IMR-90 (cell line): Measurements from ENCODE around the gene ALDH1B1. TPM values are rescaled to one million over a fixed set of nuclear protein-coding genes. Genes with fewer than 3 reads are reported as not detected.
A peak's percentile ranks its signal among the peaks of the same experiment; 100 is the strongest.

ENCODE experiments used
- ATAC-seq: fragments of 200-7000 bp; cut with Tn5 transposase; 2 replicates; pipeline ENCODE4 v1.9.1; 2020; ENCODE audit warnings: low read depth, mild to moderate bottlenecking, moderate library complexity
- BruUV-seq: library from RNA; stranded (reverse); fragments of 400-500 nt; replicated peaks from 2 replicates; lab custom pipeline; 2021; lab: Mats Ljungman, UMichigan
- CTCF ChIA-PET: fragments of 300-600 bp; formaldehyde crosslinking; extraction: SDS; loops from one replicate; lab custom pipeline; 2021; ENCODE audit warnings: antibody characterized with exemption; lab: Yijun Ruan, JAX
- POLR2A ChIA-PET: fragments of 300-600 bp; sonication (Branson Sonifier 250); formaldehyde crosslinking; loops from one replicate; lab custom pipeline; 2022; ENCODE audit warnings: antibody characterized with exemption; ENCODE audit not compliant: unreplicated experiment; lab: Charles Lee
- DNase-seq: peaks from one replicate; pipeline ENCODE4 v3.0.0; 2013
- H2AFZ ChIP-seq: replicated peaks from 2 replicates; pipeline ENCODE3; 2013; ENCODE audit warnings: low read length, mild to moderate bottlenecking; ENCODE audit not compliant: poor library complexity
- H2AK5ac ChIP-seq: 2 replicates; pipeline ENCODE4 v1.6.1; 2013; ENCODE audit warnings: low read depth, low read length, inconsistent platforms
- H2AK9ac ChIP-seq: replicated peaks from 2 replicates; pipeline ENCODE3; 2013; ENCODE audit warnings: mild to moderate bottlenecking, low read depth, low read length, moderate library complexity; ENCODE audit not compliant: poor library complexity
- H2BK120ac ChIP-seq: 2 replicates; pipeline ENCODE4 v1.6.1; 2013; ENCODE audit warnings: low read depth, low read length, inconsistent platforms
- H2BK15ac ChIP-seq: 3 replicates; pipeline ENCODE4 v1.6.1; 2013; ENCODE audit warnings: low read depth, low read length, inconsistent platforms
- H2BK20ac ChIP-seq: 2 replicates; pipeline ENCODE4 v1.6.1; 2013; ENCODE audit warnings: low read depth, mild to moderate bottlenecking, inconsistent platforms, low read length, moderate library complexity
- H2BK5ac ChIP-seq: 2 replicates; pipeline ENCODE4 v1.6.1; 2013; ENCODE audit warnings: mild to moderate bottlenecking, low read depth, low read length, inconsistent platforms; ENCODE audit not compliant: poor library complexity, severe bottlenecking
- H3K14ac ChIP-seq: replicated peaks from 2 replicates; pipeline ENCODE4 v1.6.1; 2013; ENCODE audit warnings: low read depth, low read length, inconsistent platforms
- H3K18ac ChIP-seq: 2 replicates; pipeline ENCODE4 v1.6.1; 2013; ENCODE audit warnings: low read depth, low read length, control low read depth
- H3K23ac ChIP-seq: 2 replicates; pipeline ENCODE4 v1.6.1; 2013; ENCODE audit warnings: low read depth, low read length, inconsistent platforms
- H3K27ac ChIP-seq: 2 replicates; pipeline ENCODE4 v1.5.1; 2013; ENCODE audit warnings: mild to moderate bottlenecking, control low read depth, low read length; ENCODE audit not compliant: insufficient read depth
- H3K27me3 ChIP-seq: 2 replicates; pipeline ENCODE4 v1.6.1; 2013; ENCODE audit warnings: low read length; ENCODE audit not compliant: control insufficient read depth, insufficient read depth
- H3K36me3 ChIP-seq: 2 replicates; pipeline ENCODE4 v1.6.1; 2013; ENCODE audit warnings: low read length, mixed read lengths; ENCODE audit not compliant: control insufficient read depth, insufficient read depth
- H3K4ac ChIP-seq: 2 replicates; pipeline ENCODE4 v1.6.1; 2013; ENCODE audit warnings: low read depth, low read length, inconsistent platforms
- H3K4me1 ChIP-seq: 2 replicates; pipeline ENCODE4 v1.6.1; 2013; ENCODE audit warnings: low read length, mixed read lengths; ENCODE audit not compliant: control insufficient read depth, insufficient read depth
- H3K4me2 ChIP-seq: 2 replicates; pipeline ENCODE4 v1.6.1; 2013; ENCODE audit warnings: low read depth, mild to moderate bottlenecking, control low read depth, low read length, moderate library complexity
- H3K4me3 ChIP-seq: 2 replicates; pipeline ENCODE4 v1.5.1; 2013; ENCODE audit warnings: low read depth, mild to moderate bottlenecking, control low read depth, low read length, moderate library complexity; ENCODE audit not compliant: insufficient read depth
- H3K56ac ChIP-seq: 2 replicates; pipeline ENCODE4 v1.6.1; 2013; ENCODE audit warnings: low read length, inconsistent platforms; ENCODE audit not compliant: insufficient read depth; ENCODE audit errors: extremely low read depth
- H3K79me1 ChIP-seq, 2 experiments: 2 replicates each; pipeline ENCODE4 v1.6.1; 2013; ENCODE audit warnings: low read length in 2 of 2, inconsistent platforms in 1 of 2, low read depth in 1 of 2
- H3K9ac ChIP-seq: 2 replicates; pipeline ENCODE4 v1.6.1; 2013; ENCODE audit warnings: low read depth, low read length, control low read depth
- H3K9me1 ChIP-seq: 2 replicates; pipeline ENCODE4 v1.6.1; 2013; ENCODE audit warnings: low read length, inconsistent platforms; ENCODE audit not compliant: insufficient read depth
- H3K9me3 ChIP-seq: 2 replicates; pipeline ENCODE4 v1.6.1; 2013; ENCODE audit warnings: low read length; ENCODE audit not compliant: control insufficient read depth, insufficient read depth
- H4K20me1 ChIP-seq: 2 replicates; pipeline ENCODE4 v1.6.1; 2013; ENCODE audit warnings: low read length, inconsistent platforms; ENCODE audit not compliant: insufficient read depth
- H4K5ac ChIP-seq: 2 replicates; pipeline ENCODE4 v1.6.1; 2013; ENCODE audit warnings: mild to moderate bottlenecking, low read depth, low read length, control low read depth
- H4K8ac ChIP-seq, 2 experiments: 2 replicates each; pipeline ENCODE4 v1.6.1; 2013; ENCODE audit warnings: low read depth in 2 of 2, low read length in 2 of 2, control low read depth in 1 of 2, inconsistent platforms in 1 of 2
- H4K91ac ChIP-seq: 2 replicates; pipeline ENCODE4 v1.6.1; 2013; ENCODE audit warnings: low read depth, low read length, inconsistent platforms; ENCODE audit not compliant: insufficient read depth
- BHLHE40 ChIP-seq: fragments of 150-350 bp; IDR thresholded peaks from 2 replicates; pipeline ENCODE4 v1.6.1; 2016; ENCODE audit warnings: mild to moderate bottlenecking, low read depth, low read length
- CTCF ChIP-seq: conservative IDR thresholded peaks from 2 replicates; pipeline ENCODE4 v1.5.1; 2012; ENCODE audit warnings: mild to moderate bottlenecking, low read depth, low read length, improper control_type of control experiment
- ELK1 ChIP-seq: fragments of 150-350 bp; IDR thresholded peaks from 2 replicates; pipeline ENCODE4 v1.6.1; 2016; ENCODE audit warnings: low read depth, mild to moderate bottlenecking, low read length, moderate library complexity, borderline replicate concordance
- FOS ChIP-seq: fragments of 150-350 bp; IDR thresholded peaks from 2 replicates; pipeline ENCODE4 v1.6.1; 2016; ENCODE audit warnings: low read depth, low read length
- MXI1 ChIP-seq: IDR thresholded peaks from 2 replicates; pipeline ENCODE4 v1.6.1; 2012; ENCODE audit warnings: low read depth, mild to moderate bottlenecking, low read length, moderate library complexity, borderline replicate concordance
- NFE2L2 ChIP-seq: fragments of 150-350 bp; IDR thresholded peaks from 2 replicates; pipeline ENCODE4 v1.6.1; 2016; ENCODE audit warnings: low read depth, mild to moderate bottlenecking, low read length
- POLR2A ChIP-seq: IDR thresholded peaks from 2 replicates; pipeline ENCODE4 v1.6.1; 2012; ENCODE audit warnings: mild to moderate bottlenecking, low read depth, low read length
- RAD21 ChIP-seq: IDR thresholded peaks from 2 replicates; pipeline ENCODE4 v1.6.1; 2012; ENCODE audit warnings: low read length, improper control_type of control experiment
- RCOR1 ChIP-seq: IDR thresholded peaks from 2 replicates; pipeline ENCODE4 v1.6.1; 2012; ENCODE audit warnings: mild to moderate bottlenecking, low read length, improper control_type of control experiment; ENCODE audit not compliant: insufficient replicate concordance
- RFX5 ChIP-seq: IDR thresholded peaks from 2 replicates; pipeline ENCODE4 v1.8.0; 2012; ENCODE audit warnings: low read depth, mild to moderate bottlenecking, low read length, moderate library complexity
- SMC3 ChIP-seq: fragments of 150-350 bp; IDR thresholded peaks from 2 replicates; pipeline ENCODE4 v1.6.1; 2016; ENCODE audit warnings: low read depth, mild to moderate bottlenecking, antibody characterized with exemption, low read length, moderate library complexity
- USF2 ChIP-seq: fragments of 150-350 bp; IDR thresholded peaks from 2 replicates; pipeline ENCODE4 v1.6.1; 2017; ENCODE audit warnings: mild to moderate bottlenecking, antibody characterized with exemption, low read length, low read depth
- WGBS, 2 experiments: methylation state at CpG; one replicate each; pipeline versions ENCODE4 v1.1.5 to v1.1.7; 2013; ENCODE audit warnings: missing lambda C conversion rate in 2 of 2; ENCODE audit not compliant: insufficient read length in 1 of 2; ENCODE audit errors: extremely low coverage in 2 of 2; 5-methylcytosine and 5-hydroxymethylcytosine counted together
- dilution Hi-C: fragments of 300-500 bp; cut with HindIII; formaldehyde crosslinking; loops from one replicate; pipeline ENCODE4 v1.14.3; 2018; ENCODE audit warnings: low sequenced_read_pairs; ENCODE audit not compliant: unreplicated experiment
- in situ Hi-C: fragments of 300-500 bp; cut with MboI; formaldehyde crosslinking; loops from 3 replicates; pipeline ENCODE4 v1.14.3; 2019; ENCODE audit warnings: low sequenced_read_pairs, inconsistent platforms, mixed read lengths
- intact Hi-C: fragments of 100-400 bp; cut with micrococcal nuclease; formaldehyde crosslinking; loops from 2 replicates; pipeline ENCODE4 v1.10.0; 2022
- polyA plus RNA-seq, 3 experiments: library from polyadenylated mRNA; depleted of rRNA; stranded (reverse); fragments of >200 nt; gene quantifications; 2 replicates each; pipeline ENCODE4 v1.2.3, GENCODE V29; 2012; ENCODE audit warnings: low replicate concordance in 1 of 3
- total RNA-seq: library from RNA; depleted of rRNA; stranded (reverse); fragments of >200 nt; gene quantifications from 2 replicates; pipeline ENCODE4 v1.2.3, GENCODE V29; 2012

ALDH1B1 gene
- total and polyA plus RNA-seq, 2 of the 4 experiments (the other 2 are of a cell fraction), result 29.6 to 37.6 TPM

GRCh38 chr9:38434365-38434764 is 41.9 kb downstream of the ALDH1B1 start:
- Histone ChIP-seq H3K27ac (no peak overlapping the region), H3K79me1 (no peaks in the 10 kb centered on the region; a peak in 1 of 4 replicates), H2AK5ac (no peak overlapping the region), H4K91ac (no peak overlapping the region), H3K14ac (no peak overlapping the region), H3K4me1 (peaks cover 15% of the 10 kb centered on the region), H3K4me3 (no peak overlapping the region), H3K9ac (no peak overlapping the region), H3K9me3 (no peaks in the 10 kb centered on the region), H3K9me1 (peaks cover 3% of the 10 kb centered on the region; the same call in 1 of the 2 replicates), H2BK15ac (no peak overlapping the region; the same call in 2 of the 3 replicates), H3K36me3 (no peaks in the 10 kb centered on the region), H4K5ac (no peak overlapping the region), H3K4ac (no peak overlapping the region), H3K27me3 (peaks cover 15% of the 10 kb centered on the region), H3K4me2 (no peak overlapping the region), H3K23ac (no peak overlapping the region), H2BK20ac (no peak overlapping the region), H4K20me1 (no peaks in the 10 kb centered on the region), H4K8ac (peak overlapping the region in 1 of 2 experiments; percentile 12; a peak in 1 of 4 replicates), H2AK9ac (no peak overlapping the region), H2AFZ (no peak overlapping the region), H3K18ac (no peak overlapping the region; the same call in 1 of the 2 replicates), H2BK120ac (no peak overlapping the region), H3K56ac (no peak overlapping the region), H2BK5ac (no peak overlapping the region)
- WGBS, 2 experiments, result no CpG with 5 or more reads among the region's 3 CpGs
- in situ Hi-C loops (no loop called here), dilution Hi-C loops (no loop called here), intact Hi-C loops (loop anchor here (1.0 kb wide), 1 partner anchor 9 kb away; no protein-coding TSS in a partner anchor)
- no peak for DNase-seq
- no TSS peak for BruUV-seq
- ChIA-PET POLR2A (no interaction called here), CTCF (interaction anchor here (0.6 kb wide), 1 partner anchor 295 kb away, joined by 5 read pairs; no protein-coding TSS in a partner anchor)
- no peak for ATAC-seq
- TF ChIP-seq POLR2A, result no peak
- no peak for TF ChIP-seq BHLHE40
- no peak for TF ChIP-seq RFX5
- TF ChIP-seq SMC3, result no peak
- TF ChIP-seq ELK1, result no peak
- no peak for TF ChIP-seq USF2
- no peak for TF ChIP-seq NFE2L2
- TF ChIP-seq RAD21, result no peak
- TF ChIP-seq FOS, result no peak
- TF ChIP-seq RCOR1, result no peak
- TF ChIP-seq CTCF, result no peak
- no peak for TF ChIP-seq MXI1
